ENCODE results near the gene TBX1.

The TBX1 gene

GRCh38 chr22:19750507-19751490 lies 9.8 kb upstream of the TBX1 start:
- DNase-seq = no peak
- intact Hi-C loops (cut with DNase I) = no loop called here

GRCh38 chr22:19751497-19752245 lies 8.9 kb upstream of the TBX1 start:
- DNase-seq = no peak
- intact Hi-C loops (cut with DNase I) = no loop called here

- no peak for DNase-seq
- intact Hi-C loops (cut with DNase I) = no loop called here
Measured at GRCh38 chr22:19753090-19753842, 7.3 kb upstream of the TBX1 start.

- intact Hi-C loops (cut with DNase I) = no loop called here
Measured at GRCh38 chr22:19753996-19754700, 6.4 kb upstream of the TBX1 start.

GRCh38 chr22:19754701-19755144 lies 5.9 kb upstream of the TBX1 start:
- intact Hi-C loops (cut with DNase I) = no loop called here
- no peak for DNase-seq

More at GRCh38 chr22:19753996-19754700, 6.4 kb upstream of the TBX1 start:
- DNase-seq = no peak

GRCh38 chr22:19755145-19755710 lies 5.3 kb upstream of the TBX1 start:
- DNase-seq = no peak
- intact Hi-C loops (cut with DNase I) = no loop called here

- intact Hi-C loops (cut with DNase I) = no loop called here
- no peak for DNase-seq
Measured at GRCh38 chr22:19755722-19756287, 4.8 kb upstream of the TBX1 start.

- no peak for DNase-seq
- intact Hi-C loops (cut with DNase I) = no loop called here
Measured at GRCh38 chr22:19756288-19757128, 4.1 kb upstream of the TBX1 start.

GRCh38 chr22:19757140-19757984 lies 3.2 kb upstream of the TBX1 start:
- DNase-seq = no peak
- intact Hi-C loops (cut with DNase I) = no loop called here

GRCh38 chr22:19757985-19758895 lies 2.3 kb upstream of the TBX1 start:
- no peak for DNase-seq
- intact Hi-C loops (cut with DNase I) = no loop called here

- DNase-seq = no peak
- intact Hi-C loops (cut with DNase I) = no loop called here
Measured at GRCh38 chr22:19758896-19759426, 1.6 kb upstream of the TBX1 start.

GRCh38 chr22:19759427-19760057 lies 1.0 kb upstream of the TBX1 start:
- no peak for DNase-seq
- intact Hi-C loops (cut with DNase I) = no loop called here

- DNase-seq = no peak
Measured at GRCh38 chr22:19760951-19761724, 560 bp downstream of the TBX1 start.

GRCh38 chr22:19761725-19762567 lies 1.4 kb downstream of the TBX1 start:
- DNase-seq = no peak
- intact Hi-C loops (cut with DNase I) = no loop called here

More at GRCh38 chr22:19760951-19761724, 560 bp downstream of the TBX1 start:
- intact Hi-C loops (cut with DNase I) = no loop called here

Data from posterior cingulate gyrus (tissue), 11 donors.